Tibial nerve (tissue), 4 donors: ENCODE data around the gene ANKRD6. TPM values are rescaled to one million over a fixed set of nuclear protein-coding genes. Genes with fewer than 3 reads are reported as not detected.
"Not testable (repeated sequence)": the region's sequence is repeated elsewhere in the genome, so short reads cannot be mapped to it uniquely, and the experiment has no call there.

Source experiments
- DNase-seq, 2 donors: peaks; one replicate each; pipeline ENCODE4 v3.0.0-alpha.2; 2019; ENCODE audit warnings: low spot score in 2 of 2
- H3K27ac ChIP-seq, 4 donors: fragments of 200-600 bp; sonication (generic) in 3 of 4; one replicate each; pipeline ENCODE4 v1.5.1; 2017 to 2019; ENCODE audit warnings: mild to moderate bottlenecking in 1 of 4
- H3K27me3 ChIP-seq, 2 donors: fragments of 200-600 bp; sonication (generic) in 1 of 2; one replicate each; pipeline versions ENCODE4 v1.5.1 to v1.6.0; 2017 to 2019
- H3K36me3 ChIP-seq, 3 donors: fragments of 200-600 bp; sonication (generic); one replicate each; pipeline ENCODE4 v1.5.1; 2018 to 2019
- H3K4me1 ChIP-seq, 4 donors: fragments of 200-600 bp; sonication (generic) in 3 of 4; one replicate each; pipeline ENCODE4 v1.5.1; 2017 to 2019
- H3K4me3 ChIP-seq, 4 donors: fragments of 200-600 bp; sonication (generic) in 3 of 4; one replicate each; pipeline ENCODE4 v1.5.1; 2017 to 2019; ENCODE audit warnings: mild to moderate bottlenecking in 1 of 4, moderate library complexity in 1 of 4
- H3K9me3 ChIP-seq, 4 donors: fragments of 200-600 bp; sonication (generic) in 3 of 4; one replicate each; pipeline ENCODE4 v1.5.1; 2017 to 2019
- CTCF ChIP-seq, 5 experiments: fragments of 200-600 bp in 3 of 5; fragments of 450-650 bp in 2 of 5; sonication (generic) in 3 of 5; IDR thresholded peaks; one replicate each; pipeline ENCODE4 v1.5.1; 2016 to 2019; ENCODE audit warnings: antibody characterized with exemption in 5 of 5, mild to moderate bottlenecking in 3 of 5, moderate library complexity in 2 of 5
- EP300 ChIP-seq, 2 donors: sonication (generic); formaldehyde crosslinking; IDR thresholded peaks; one replicate each; pipeline ENCODE4 v1.6.1; 2017; ENCODE audit warnings: antibody characterized with exemption in 2 of 2, mild to moderate bottlenecking in 1 of 2
- POLR2A ChIP-seq, 2 donors: fragments of 450-650 bp; IDR thresholded peaks; one replicate each; pipeline ENCODE4 v1.6.1; 2017; ENCODE audit warnings: antibody characterized with exemption in 2 of 2, mild to moderate bottlenecking in 2 of 2, moderate library complexity in 2 of 2
- WGBS, 2 donors: methylation state at CpG; one replicate each; pipeline ENCODE4 v1.1.5; 2018; 5-methylcytosine and 5-hydroxymethylcytosine counted together
- total RNA-seq, 4 donors: library from RNA; depleted of rRNA; stranded (reverse); fragments of >200 nt; gene quantifications; one replicate each; pipeline ENCODE4 v1.1.0, GENCODE V29; 2016

ANKRD6 gene
- total RNA-seq, 4 donors from 2014 or later: 10.1 to 22.8 (median 13.0) TPM

DNA sequence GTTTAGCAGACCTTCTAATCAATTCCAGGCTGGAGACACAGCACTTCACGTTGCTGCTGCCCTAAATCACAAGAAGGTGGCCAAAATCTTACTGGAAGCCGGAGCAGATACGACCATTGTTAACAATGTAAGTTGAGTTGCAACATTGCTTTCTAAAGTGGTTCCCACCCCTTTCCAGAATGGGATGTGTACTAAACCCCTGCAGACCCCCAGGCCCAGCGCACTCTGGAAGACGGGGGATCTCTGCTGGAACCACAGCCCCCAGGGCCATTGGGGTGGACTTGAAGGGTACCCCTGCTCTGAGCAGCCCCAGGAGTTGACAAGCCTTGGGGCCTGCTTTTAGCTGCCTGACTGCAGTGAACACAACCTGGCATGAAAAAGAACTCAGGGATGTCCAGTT is 183.6 kb downstream of the ANKRD6 start:
- peaks cover 0 to 53% (median 0%) of the 10 kb centered on the region in 3 donors for H3K36me3 ChIP-seq
- no peak overlapping the region for H3K27ac ChIP-seq
- WGBS, 2 donors: 93 to 94% methylated on average over 5 of the region's 5 CpGs
- no peak overlapping the region for H3K4me3 ChIP-seq
- no peak for TF ChIP-seq EP300 (IDR thresholded peaks at IDR 0.05)
- TF ChIP-seq CTCF (IDR thresholded peaks at IDR 0.05): no peak
- no peak for TF ChIP-seq POLR2A (IDR thresholded peaks at IDR 0.05)
- H3K4me1 ChIP-seq: no peaks in the 10 kb centered on the region
- no peaks in the 10 kb centered on the region for H3K27me3 ChIP-seq
- no peaks in the 10 kb centered on the region for H3K9me3 ChIP-seq
- DNase-seq: no peak

DNA sequence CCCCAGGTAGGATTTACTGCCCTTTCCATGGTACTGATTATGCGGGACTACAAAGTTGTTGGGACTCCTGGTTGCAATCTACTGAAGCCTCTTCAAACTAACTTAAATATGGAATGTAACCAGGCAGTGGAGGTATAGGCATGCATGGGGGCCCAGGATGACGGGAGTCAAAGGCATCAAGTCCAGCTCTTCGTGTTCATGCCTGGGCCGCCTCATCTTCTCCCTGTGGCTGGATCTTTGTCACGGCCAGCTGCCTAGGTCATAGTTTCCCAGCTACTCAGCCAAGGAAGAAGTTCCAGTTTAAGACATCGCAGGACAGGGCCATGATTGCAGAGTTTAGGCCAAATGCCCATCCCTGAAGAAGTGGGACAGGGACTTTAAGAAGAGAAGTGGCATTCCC is 185.1 kb downstream of the ANKRD6 start:
- no peaks in the 10 kb centered on the region for H3K4me1 ChIP-seq
- WGBS, 2 donors: 94 to 95% methylated on average over 6 of the region's 6 CpGs

GRCh38 chr6:89619567-89619966 is 186.6 kb downstream of the ANKRD6 start:
- Histone ChIP-seq H3K4me3 (no peak overlapping the region), H3K27me3 (no peaks in the 10 kb centered on the region), H3K4me1 (no peaks in the 10 kb centered on the region), H3K27ac (no peak overlapping the region), H3K9me3 (no peaks in the 10 kb centered on the region), H3K36me3 (peaks cover 0 to 57% (median 0%) of the 10 kb centered on the region in 3 donors)
- 95 to 97% methylated on average over 6 of the region's 6 CpGs for WGBS, 2 donors
- DNase-seq: no peak
- TF ChIP-seq CTCF (IDR thresholded peaks at IDR 0.05): no peak
- TF ChIP-seq EP300 (IDR thresholded peaks at IDR 0.05): no peak
- no peak for TF ChIP-seq POLR2A (IDR thresholded peaks at IDR 0.05)

More for the DNA sequence above, 185.1 kb downstream of the ANKRD6 start:
- no peak for DNase-seq
- H3K9me3 ChIP-seq: no peaks in the 10 kb centered on the region
- H3K36me3 ChIP-seq: peaks cover 0 to 55% (median 0%) of the 10 kb centered on the region in 3 donors
- TF ChIP-seq CTCF (IDR thresholded peaks at IDR 0.05) (no peak), EP300 (IDR thresholded peaks at IDR 0.05) (no peak), POLR2A (IDR thresholded peaks at IDR 0.05) (no peak)
- H3K4me3 ChIP-seq: no peak overlapping the region
- no peaks in the 10 kb centered on the region for H3K27me3 ChIP-seq
- no peak overlapping the region for H3K27ac ChIP-seq

DNA sequence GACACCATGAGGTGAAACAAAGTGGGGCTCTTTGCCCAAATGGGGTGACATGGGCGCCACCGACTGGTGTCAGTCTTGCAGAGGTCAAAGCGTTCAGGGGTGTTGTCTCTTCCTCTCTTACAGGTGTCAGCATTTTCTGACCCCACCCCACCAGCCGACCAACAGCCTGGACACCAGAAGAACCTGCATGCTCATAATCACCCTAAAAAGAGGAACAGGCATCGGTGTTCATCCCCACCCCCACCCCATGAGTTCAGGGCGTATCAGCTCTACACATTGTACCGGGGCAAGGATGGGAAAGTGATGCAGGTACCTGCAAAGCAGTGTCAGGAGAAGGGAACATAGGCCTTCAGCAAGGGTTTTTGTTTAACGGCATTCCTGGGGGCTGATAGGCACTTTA is 190.8 kb downstream of the ANKRD6 start:
- TF ChIP-seq EP300 (IDR thresholded peaks at IDR 0.05) (no peak), CTCF (IDR thresholded peaks at IDR 0.05) (no peak), POLR2A (IDR thresholded peaks at IDR 0.05) (no peak)
- H3K27me3 ChIP-seq: no peaks in the 10 kb centered on the region
- H3K4me3 ChIP-seq: no peak overlapping the region
- no peaks in the 10 kb centered on the region for H3K4me1 ChIP-seq
- WGBS, 2 donors: 88 to 92% methylated on average over 8 of the region's 8 CpGs
- H3K9me3 ChIP-seq: no peaks in the 10 kb centered on the region
- peaks cover 0 to 61% (median 0%) of the 10 kb centered on the region in 3 donors for H3K36me3 ChIP-seq
- no peak for DNase-seq
- no peak overlapping the region for H3K27ac ChIP-seq

DNA sequence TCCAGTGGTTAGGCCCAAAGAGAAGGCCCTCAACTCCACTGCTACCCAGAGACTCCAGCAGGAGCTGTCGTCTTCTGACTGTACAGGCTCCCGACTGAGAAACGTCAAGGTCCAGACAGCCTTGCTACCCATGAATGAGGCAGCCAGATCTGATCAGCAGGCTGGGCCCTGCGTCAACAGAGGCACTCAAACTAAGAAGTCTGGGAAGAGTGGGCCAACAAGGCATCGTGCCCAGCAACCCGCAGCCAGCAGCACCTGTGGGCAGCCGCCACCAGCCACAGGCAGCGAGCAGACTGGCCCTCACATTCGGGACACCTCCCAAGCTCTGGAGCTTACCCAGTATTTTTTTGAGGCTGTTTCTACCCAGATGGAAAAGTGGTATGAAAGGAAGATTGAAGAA is 197.5 kb downstream of the ANKRD6 start:
- no peaks in the 10 kb centered on the region for H3K4me1 ChIP-seq
- H3K36me3 ChIP-seq: peaks cover 0 to 67% (median 0%) of the 10 kb centered on the region in 3 donors
- TF ChIP-seq CTCF (IDR thresholded peaks at IDR 0.05) (no peak), EP300 (IDR thresholded peaks at IDR 0.05) (no peak), POLR2A (IDR thresholded peaks at IDR 0.05) (no peak)
- H3K9me3 ChIP-seq: no peaks in the 10 kb centered on the region
- H3K4me3 ChIP-seq: no peak overlapping the region
- WGBS, 2 donors: 89 to 91% methylated on average over 9 of the region's 9 CpGs
- H3K27ac ChIP-seq: no peak overlapping the region
- no peak for DNase-seq
- H3K27me3 ChIP-seq: no peaks in the 10 kb centered on the region

- WGBS, 2 donors: 95 to 97% methylated on average over 3 of the region's 3 CpGs
- H3K4me3 ChIP-seq, H3K27me3 ChIP-seq, H3K9me3 ChIP-seq, DNase-seq, H3K27ac ChIP-seq: not testable (repeated sequence)
- Histone ChIP-seq H3K4me1 (peaks cover 0 to 23% (median 7%) of the 10 kb centered on the region in 4 donors), H3K36me3 (peaks cover 0 to 32% (median 0%) of the 10 kb centered on the region in 3 donors)
Observed at GRCh38 chr6:89636412-89636811, 203.5 kb downstream of the ANKRD6 start.
